NCI-H1417 treated with DMSO at 0.1 percent for 48 hours (cell line): ENCODE results near the gene DMRT3.
"Not testable (repeated sequence)": the region's sequence is repeated elsewhere in the genome, so short reads cannot be mapped to it uniquely, and the experiment has no call there.

ENCODE experiments used
- DNase-seq: peaks from one replicate; lab custom pipeline; 2025; lab: John Stamatoyannopoulos, UW

Gene DMRT3

GRCh38 chr9:998299-999110, 22.1 kb downstream of the DMRT3 start:
- DNase-seq = not testable (repeated sequence)

GRCh38 chr9:1001838-1002237, 25.4 kb downstream of the DMRT3 start:
- DNase-seq = no peak

- no peak for DNase-seq
Measured at GRCh38 chr9:1002678-1003077, 26.2 kb downstream of the DMRT3 start.

GRCh38 chr9:1005043-1005667, 28.7 kb downstream of the DMRT3 start:
- no peak for DNase-seq

- DNase-seq = no peak
Measured at GRCh38 chr9:1007312-1007711, 30.9 kb downstream of the DMRT3 start.

GRCh38 chr9:1008216-1008615, 31.8 kb downstream of the DMRT3 start:
- no peak for DNase-seq

- no peak for DNase-seq
Measured at GRCh38 chr9:1009101-1009707, 32.7 kb downstream of the DMRT3 start.

GRCh38 chr9:1013021-1013420, 36.6 kb downstream of the DMRT3 start:
- DNase-seq = no peak

- DNase-seq = no peak
Measured at GRCh38 chr9:1014225-1014624, 37.8 kb downstream of the DMRT3 start.

GRCh38 chr9:1014640-1015039, 38.2 kb downstream of the DMRT3 start:
- DNase-seq = no peak

- DNase-seq = no peak
Measured at GRCh38 chr9:1018121-1018520, 41.7 kb downstream of the DMRT3 start.

- DNase-seq = no peak
Measured at GRCh38 chr9:1024112-1024511, 47.7 kb downstream of the DMRT3 start.

GRCh38 chr9:1025131-1025530, 48.7 kb downstream of the DMRT3 start:
- no peak for DNase-seq

GRCh38 chr9:1026219-1026618, 49.8 kb downstream of the DMRT3 start:
- DNase-seq = no peak

GRCh38 chr9:1028501-1029190, 52.2 kb downstream of the DMRT3 start:
- no peak for DNase-seq

- DNase-seq = no peak
Measured at GRCh38 chr9:1031951-1032601, 55.6 kb downstream of the DMRT3 start.

GRCh38 chr9:1034271-1034670, 57.8 kb downstream of the DMRT3 start:
- no peak for DNase-seq

- DNase-seq = no peak
Measured at GRCh38 chr9:1039589-1039988, 63.1 kb downstream of the DMRT3 start.
